Middle frontal gyrus (tissue), 1 donor: ENCODE data around the gene NRXN2.

ENCODE experiments used
- DNase-seq: peaks from one replicate; pipeline ENCODE4 v3.0.0-alpha.2; 2015; ENCODE audit warnings: low spot score; ENCODE audit errors: extremely low spot score

Gene NRXN2

GRCh38 chr11:64722141-64723065, 594 bp downstream of the NRXN2 start:
- DNase-seq: no peak

DNA sequence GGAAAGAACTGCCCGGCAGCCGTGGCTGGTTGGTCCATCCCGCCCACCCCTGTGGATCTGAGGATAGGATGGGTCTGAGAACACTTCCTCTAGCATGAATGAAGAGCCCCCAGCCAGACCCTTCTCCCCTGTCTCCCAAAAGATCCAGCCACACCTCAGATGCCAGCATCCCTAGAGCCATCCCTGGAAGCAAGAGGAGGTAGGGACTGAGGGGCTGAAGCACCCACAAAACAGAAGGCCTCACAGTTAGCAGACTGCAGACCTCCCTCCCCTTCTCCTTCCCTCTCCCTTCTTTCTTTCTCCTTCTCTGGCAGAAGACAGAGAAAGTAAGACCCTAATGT, 1.7 kb downstream of the NRXN2 start:
- DNase-seq: no peak

- DNase-seq: no peak
Measured at GRCh38 chr11:64720640-64721358, 2.2 kb downstream of the NRXN2 start.

DNA sequence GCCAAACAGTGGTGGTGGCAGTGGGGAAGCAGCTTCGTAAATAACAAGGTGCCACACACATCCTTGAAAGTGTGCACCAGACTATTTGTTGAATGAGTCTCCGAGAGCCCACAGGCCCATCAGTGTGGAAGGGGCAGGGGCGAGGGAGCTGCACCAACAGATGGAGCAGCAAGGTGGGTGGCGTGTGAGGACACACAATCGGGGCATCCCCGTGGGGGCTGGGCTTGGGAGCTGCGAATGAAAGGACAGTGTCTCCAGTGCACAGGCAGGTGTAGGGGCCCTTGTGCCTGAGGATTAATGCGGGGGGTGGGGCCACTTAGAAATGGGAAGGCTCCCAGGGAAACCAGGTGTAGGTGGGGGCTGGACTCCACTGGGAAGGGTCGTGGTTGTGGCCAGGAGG, 2.8 kb downstream of the NRXN2 start:
- DNase-seq: no peak

DNA sequence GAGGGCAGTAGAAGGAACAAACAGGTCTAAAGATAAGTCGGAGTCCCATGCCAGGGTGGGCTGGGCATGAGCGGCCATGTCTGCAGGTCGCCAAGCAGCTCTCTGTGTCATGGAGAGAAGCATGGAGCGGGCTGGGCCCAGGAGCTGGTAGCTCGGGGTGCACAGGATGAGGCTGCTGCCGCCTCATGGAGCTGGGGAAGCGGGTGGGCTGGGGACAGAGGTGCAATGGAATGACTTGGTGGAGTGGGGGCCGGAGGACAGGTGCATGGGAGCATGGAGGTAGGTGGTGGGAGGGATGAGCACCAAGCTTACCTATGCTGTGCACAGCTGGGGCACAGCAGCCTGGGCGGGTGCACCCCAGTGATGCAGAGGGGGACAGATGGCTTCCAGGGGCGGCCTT, 3.6 kb downstream of the NRXN2 start:
- DNase-seq: no peak

DNA sequence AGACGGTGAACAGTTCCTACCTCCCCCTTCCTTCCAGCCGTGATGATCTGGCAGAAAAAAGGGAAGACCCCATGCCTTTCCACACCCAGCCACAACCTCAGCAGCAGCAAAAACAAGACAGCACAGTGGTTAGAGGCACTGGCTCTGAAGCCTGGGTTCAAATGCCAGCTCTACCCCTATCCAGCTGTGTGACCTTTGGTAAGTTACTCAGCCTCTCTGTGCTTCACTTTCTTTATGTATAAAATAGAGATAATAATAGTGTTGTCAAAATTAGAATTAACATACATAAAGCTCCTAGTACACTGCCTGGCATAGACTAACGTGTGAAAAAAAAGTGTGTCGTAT, 4.2 kb downstream of the NRXN2 start:
- no peak for DNase-seq

DNA sequence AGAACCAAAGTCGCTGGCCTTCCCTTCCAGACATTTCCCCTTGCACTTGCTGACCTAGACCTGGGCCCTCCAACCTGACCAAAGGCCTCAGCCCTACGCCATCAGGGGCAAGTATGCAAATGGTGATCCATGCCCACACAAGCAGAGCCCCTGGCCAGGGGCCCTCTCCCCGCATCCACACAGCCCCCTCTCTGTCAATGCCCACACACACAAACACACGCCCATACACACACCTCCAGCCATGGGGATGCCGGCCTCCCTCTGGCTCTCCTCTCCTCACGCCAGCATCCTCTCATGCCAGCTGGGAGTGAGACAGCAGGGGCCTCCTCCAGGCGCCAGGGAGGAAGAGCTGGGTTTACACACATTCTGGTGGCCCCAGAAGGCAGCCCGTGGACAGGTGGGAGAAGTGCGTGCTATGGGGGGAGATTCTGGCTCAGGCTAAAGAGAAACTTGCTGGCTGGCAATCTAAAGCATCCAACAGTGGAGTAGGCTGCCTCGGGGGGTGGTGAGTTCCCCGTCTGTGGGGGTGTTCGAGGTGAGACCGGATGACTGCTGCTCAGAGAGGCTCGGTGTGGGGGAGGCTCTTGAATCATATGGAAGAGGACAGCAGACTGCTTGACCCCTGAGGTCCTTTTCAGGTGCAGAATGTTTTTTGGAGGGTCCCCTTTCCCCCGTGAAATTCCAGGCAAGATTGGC, 4.8 kb downstream of the NRXN2 start:
- DNase-seq: no peak

- DNase-seq: no peak
Measured at GRCh38 chr11:64717268-64717578, 5.8 kb downstream of the NRXN2 start.

DNA sequence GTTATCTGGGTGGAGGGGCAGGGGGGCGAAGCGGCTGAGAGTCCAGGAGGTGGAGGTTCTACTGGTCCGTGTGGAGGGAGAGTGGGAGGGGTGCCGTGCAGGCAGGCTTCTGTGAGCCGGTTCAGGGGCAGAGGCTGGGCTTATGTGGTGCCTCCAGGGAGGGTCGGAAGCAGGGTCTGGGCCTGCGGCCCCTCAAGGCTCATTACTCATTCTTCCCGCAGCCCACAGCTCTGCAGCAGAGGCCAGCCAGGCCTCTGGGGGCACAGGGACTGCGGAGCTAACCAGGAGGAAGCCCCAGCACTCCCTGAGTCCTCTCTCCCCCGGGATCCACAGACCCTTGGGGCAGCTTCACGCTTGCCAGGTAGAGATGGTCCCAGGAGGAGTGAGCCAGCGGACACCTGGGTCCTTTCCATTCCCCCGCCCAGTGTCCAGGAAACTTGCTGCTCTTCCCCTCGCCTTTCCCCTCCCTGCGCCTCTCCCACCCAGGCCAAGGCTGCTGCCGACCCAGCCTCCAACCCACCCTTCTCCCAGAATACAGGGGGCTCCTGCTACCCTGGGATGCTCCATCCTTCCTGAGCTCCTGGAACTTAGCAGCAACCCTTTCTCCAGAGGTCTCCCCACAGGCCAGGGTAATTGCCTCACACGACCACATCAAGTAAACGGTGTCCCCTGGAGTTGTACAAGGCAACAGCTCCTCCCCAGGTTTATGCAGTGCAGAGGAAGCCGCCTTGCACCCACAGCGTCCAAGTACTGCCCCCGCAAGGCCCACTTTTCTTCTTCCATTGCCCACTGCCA, 6.3 kb downstream of the NRXN2 start:
- no peak for DNase-seq

DNA sequence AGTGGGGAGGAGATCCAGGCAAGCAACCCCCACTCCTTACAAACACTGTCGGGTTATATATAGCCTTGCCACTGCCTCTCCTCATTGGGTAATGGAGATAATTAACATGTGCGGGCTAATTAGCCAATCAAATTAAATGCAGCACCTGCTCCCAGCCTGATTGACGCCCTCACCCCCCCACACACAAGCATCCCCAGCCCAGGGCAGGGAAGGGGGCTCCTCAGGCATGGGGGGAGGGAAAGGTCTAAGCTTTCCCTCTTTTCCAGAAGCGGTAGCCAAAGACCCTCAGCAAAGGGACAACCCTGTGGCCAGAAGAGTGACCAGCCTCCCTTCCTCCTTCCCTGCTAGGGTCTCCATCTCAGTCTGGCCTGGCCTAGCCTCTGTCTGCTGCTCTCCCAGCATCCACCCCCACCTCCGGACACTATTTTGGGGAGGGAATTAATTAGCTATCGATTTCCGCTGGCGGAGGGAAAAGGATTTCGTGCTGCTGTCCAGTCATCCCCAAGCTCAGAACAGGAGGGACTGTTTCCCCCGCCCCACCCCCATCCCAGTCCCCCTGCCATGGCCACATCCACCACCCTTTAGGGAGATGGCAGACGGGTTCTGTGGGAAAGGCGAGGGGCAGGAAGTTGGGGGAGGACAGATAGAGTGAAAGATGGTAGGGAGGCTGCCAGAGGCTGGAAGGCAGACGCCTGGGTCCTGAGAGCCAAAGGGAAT, 7.1 kb downstream of the NRXN2 start:
- DNase-seq: no peak

- no peak for DNase-seq
Measured at GRCh38 chr11:64715110-64715509, 7.9 kb downstream of the NRXN2 start.

- DNase-seq: no peak
Measured at GRCh38 chr11:64714666-64715065, 8.3 kb downstream of the NRXN2 start.

DNA sequence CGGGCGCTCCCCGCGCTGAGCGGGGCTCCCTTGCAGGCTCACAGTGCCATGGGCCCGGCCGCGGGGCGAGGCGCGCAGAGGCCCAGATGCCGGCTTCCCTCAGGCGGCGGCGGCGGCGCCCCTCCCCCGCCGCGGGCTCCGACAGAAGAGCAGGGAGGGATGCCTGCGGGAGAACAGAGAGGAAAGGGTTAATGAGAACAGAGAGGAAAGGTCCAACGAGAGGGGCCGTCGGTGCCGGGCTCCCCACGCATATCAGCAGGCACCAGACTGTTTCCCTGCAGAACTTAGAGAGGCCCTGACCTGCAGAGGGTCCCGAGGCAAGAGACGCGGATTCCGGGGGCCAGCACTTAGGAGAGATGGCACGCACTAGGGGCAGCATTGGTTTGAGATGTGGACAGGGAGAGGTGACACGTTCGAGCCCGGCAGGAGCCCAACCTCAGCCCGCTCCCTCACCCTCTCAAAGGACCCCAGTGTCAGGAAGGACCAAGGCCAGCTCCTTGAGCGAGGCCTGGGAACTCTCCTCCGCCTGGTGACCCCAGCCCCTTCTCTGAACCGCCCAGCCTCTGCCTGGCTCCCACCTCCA, 9.1 kb downstream of the NRXN2 start:
- no peak for DNase-seq

- DNase-seq: no peak
Measured at GRCh38 chr11:64713016-64713707, 9.8 kb downstream of the NRXN2 start.

DNA sequence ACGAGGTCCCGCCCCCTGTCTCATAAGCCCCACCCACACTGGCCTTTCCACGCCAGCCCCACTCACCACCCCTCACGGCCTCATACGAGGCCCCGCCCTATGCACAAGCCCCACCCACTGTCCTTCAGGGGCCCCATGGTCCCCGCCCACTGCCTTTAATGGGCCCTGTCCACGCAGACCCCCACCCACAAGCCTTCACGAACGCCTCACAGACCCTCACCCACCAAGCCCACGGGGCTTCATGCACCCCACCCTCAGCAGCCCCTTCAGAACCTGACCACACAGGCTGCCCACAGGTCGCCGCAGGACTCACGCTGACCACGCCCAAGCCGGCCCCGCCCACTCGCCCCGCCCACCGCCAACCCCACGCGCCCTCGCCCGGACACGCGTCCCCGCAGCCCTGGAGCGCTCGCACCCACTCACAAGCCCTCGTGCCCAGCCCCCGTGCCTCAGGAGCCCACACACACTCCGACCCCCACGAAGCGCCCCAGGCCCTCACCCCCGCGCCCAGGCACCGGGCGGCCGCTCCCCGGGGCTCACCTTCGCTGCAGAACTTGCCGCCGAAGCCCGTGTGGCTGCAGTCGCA, 10.5 kb downstream of the NRXN2 start:
- DNase-seq: no peak

DNA sequence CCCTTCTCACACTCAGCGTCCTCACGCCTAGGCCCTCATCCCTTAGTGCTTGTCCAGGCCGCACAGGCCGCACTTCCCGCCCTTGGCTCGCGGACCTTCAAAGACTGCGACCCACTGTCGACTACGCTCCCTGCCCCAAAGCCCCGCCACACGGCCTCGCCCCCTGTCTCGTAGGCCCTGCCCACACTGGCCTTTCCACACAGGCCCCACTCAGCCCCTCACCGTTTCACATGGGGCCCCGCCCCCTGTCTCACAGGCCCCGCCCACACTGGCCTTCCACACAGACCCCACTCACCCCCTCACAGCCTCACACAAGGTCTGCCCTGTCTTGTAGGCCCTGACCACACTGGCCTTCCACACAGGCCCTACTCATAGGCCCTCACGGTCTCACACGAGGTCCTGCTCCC, 11.0 kb downstream of the NRXN2 start:
- no peak for DNase-seq

- DNase-seq: no peak
Measured at GRCh38 chr11:64711138-64711955, 11.7 kb downstream of the NRXN2 start.

DNA sequence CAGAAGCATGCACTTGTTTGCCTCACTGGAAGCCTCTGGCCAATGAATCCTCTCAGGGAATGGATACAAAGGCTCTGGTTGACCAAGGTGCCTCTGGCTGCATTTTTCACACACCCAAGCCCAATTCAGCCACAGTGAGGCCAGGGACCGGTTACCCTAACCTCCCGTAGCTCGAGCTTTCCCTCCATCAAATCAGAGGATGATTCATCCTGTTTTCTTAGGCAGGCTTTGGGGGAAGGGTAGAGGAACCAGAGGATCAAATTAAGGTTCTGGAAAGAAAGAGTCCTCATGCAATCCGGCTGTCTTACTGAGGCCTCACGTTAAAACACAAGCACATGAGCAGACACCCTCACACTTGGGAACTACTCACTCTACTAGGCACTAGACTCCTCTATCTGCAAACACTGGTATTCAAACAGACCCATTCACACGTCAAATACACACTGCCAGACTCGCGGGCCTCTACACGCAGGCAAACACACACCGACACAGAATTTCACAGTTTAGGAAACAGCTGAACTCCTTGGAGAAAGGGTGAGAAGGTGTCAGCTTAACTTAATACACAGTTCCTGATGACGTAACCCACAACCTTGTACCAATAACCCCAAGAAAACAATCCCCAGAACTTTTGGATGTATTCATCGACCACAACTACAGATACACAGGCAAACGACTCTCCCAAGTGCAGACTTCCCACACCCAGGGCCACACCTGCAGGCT, 12.4 kb downstream of the NRXN2 start:
- no peak for DNase-seq
